H1 (cell line): ENCODE measurements around the gene POLE4. TPM values are rescaled to one million over a fixed set of nuclear protein-coding genes. Genes with fewer than 3 reads are reported as not detected.

Experiments
- CTCF ChIA-PET: fragments of 300-600 bp; sonication (Branson Sonifier 250); formaldehyde crosslinking; loops from one replicate; lab custom pipeline; 2021; ENCODE audit not compliant: partially characterized antibody; lab: Charles Lee
- POLR2A ChIA-PET: fragments of 300-600 bp; sonication (Branson Sonifier 250); formaldehyde crosslinking; loops from one replicate; lab custom pipeline; 2021; ENCODE audit warnings: inconsistent platforms; ENCODE audit not compliant: partially characterized antibody; lab: Charles Lee
- DNase-seq, 2 experiments: peaks; one replicate each; pipeline versions ENCODE4 v3.0.0 to v3.0.0-alpha.2; 2010 to 2022; ENCODE audit warnings: low spot score in 2 of 2, low read depth in 1 of 2, mixed read lengths in 1 of 2
- FAIRE-seq: peaks from 2 replicates; lab custom pipeline; 2011; peaks lifted over from hg19 to GRCh38; lab: Jason Lieb, UNC
- H2AFZ ChIP-seq: 2 replicates; pipeline ENCODE4 v1.8.1; 2012; ENCODE audit warnings: low read length, inconsistent platforms
- H2AK5ac ChIP-seq: 2 replicates; pipeline ENCODE4 v1.6.1; 2013; ENCODE audit warnings: low read depth, low read length
- H2BK120ac ChIP-seq: replicated peaks from 2 replicates; pipeline ENCODE3; 2013; ENCODE audit warnings: low read depth, low read length, inconsistent platforms
- H2BK12ac ChIP-seq: 2 replicates; pipeline ENCODE4 v1.6.1; 2013; ENCODE audit warnings: low read depth, low read length
- H2BK15ac ChIP-seq: 2 replicates; pipeline ENCODE4 v1.6.1; 2013; ENCODE audit warnings: low read length
- H2BK20ac ChIP-seq: 2 replicates; pipeline ENCODE4 v1.6.1; 2013; ENCODE audit warnings: low read length
- H2BK5ac ChIP-seq: 2 replicates; pipeline ENCODE4 v1.6.1; 2013; ENCODE audit warnings: low read depth, low read length
- H3K14ac ChIP-seq: 2 replicates; pipeline ENCODE4 v1.6.1; 2013; ENCODE audit warnings: inconsistent platforms; ENCODE audit not compliant: insufficient read length
- H3K18ac ChIP-seq: 2 replicates; pipeline ENCODE4 v1.6.1; 2013; ENCODE audit warnings: low read length; ENCODE audit errors: extremely low read depth
- H3K23ac ChIP-seq: 2 replicates; pipeline ENCODE4 v1.6.1; 2013; ENCODE audit warnings: inconsistent platforms; ENCODE audit not compliant: insufficient read length
- H3K23me2 ChIP-seq: 2 replicates; pipeline ENCODE4 v1.6.1; 2013; ENCODE audit warnings: low read depth, low read length
- H3K27ac ChIP-seq: 2 replicates; pipeline ENCODE4 v1.6.1; 2011; ENCODE audit warnings: low read depth, low read length, inconsistent platforms
- H3K27me3 ChIP-seq, 4 experiments: replicated peaks in 1 of 4; 1 replicate in 1 of 4; 2 replicates in 3 of 4; pipeline versions ENCODE4 v1.6.1 to v1.8.1; 2011 to 2013; ENCODE audit warnings: low read length in 3 of 4, mild to moderate bottlenecking in 3 of 4, inconsistent platforms in 2 of 4, mixed read lengths in 2 of 4, moderate library complexity in 1 of 4; ENCODE audit not compliant: control insufficient read depth in 3 of 4, insufficient read depth in 3 of 4; ENCODE audit errors: extremely low read depth in 1 of 4
- H3K36me3 ChIP-seq, 4 experiments: 2 replicates each; pipeline versions ENCODE4 v1.6.1 to v1.8.1; 2011 to 2013; ENCODE audit warnings: mild to moderate bottlenecking in 4 of 4, low read length in 3 of 4, moderate library complexity in 2 of 4, control low read depth in 1 of 4, inconsistent platforms in 1 of 4; ENCODE audit not compliant: insufficient read depth in 4 of 4, control insufficient read depth in 2 of 4
- H3K4ac ChIP-seq: replicated peaks from 2 replicates; pipeline ENCODE3; 2013; ENCODE audit warnings: low read length, low read depth, mixed read lengths, inconsistent platforms; ENCODE audit not compliant: insufficient read length
- H3K4me1 ChIP-seq, 4 experiments: replicated peaks in 1 of 4; 1 replicate in 1 of 4; 2 replicates in 3 of 4; pipeline versions ENCODE4 v1.6.1 to v1.8.1; 2011 to 2013; ENCODE audit warnings: low read length in 3 of 4, inconsistent platforms in 2 of 4, mixed read lengths in 1 of 4; ENCODE audit not compliant: insufficient read depth in 4 of 4, control insufficient read depth in 3 of 4
- H3K4me2 ChIP-seq, 2 experiments: 2 replicates each; pipeline versions ENCODE4 v1.6.1 to v1.8.1; 2011 to 2013; ENCODE audit warnings: low read depth in 2 of 2, low read length in 2 of 2, control low read depth in 1 of 2, inconsistent platforms in 1 of 2, mild to moderate bottlenecking in 1 of 2; ENCODE audit not compliant: insufficient read depth in 1 of 2
- H3K4me3 ChIP-seq, 4 experiments: fragments of 200-600, 300-600 bp in 1 of 4; sonication (generic), shearing (Covaris generic), sonication (Bioruptor Twin) in 1 of 4; 2 replicates each; pipeline versions ENCODE4 v1.5.1 to v1.8.1; 2011 to 2016; ENCODE audit warnings: low read length in 4 of 4, low read depth in 3 of 4, control low read depth in 2 of 4, inconsistent platforms in 2 of 4, mild to moderate bottlenecking in 2 of 4, mixed read lengths in 1 of 4, moderate library complexity in 1 of 4; ENCODE audit not compliant: insufficient read depth in 2 of 4; ENCODE audit errors: extremely low read depth in 1 of 4
- H3K56ac ChIP-seq: replicated peaks from 2 replicates; pipeline ENCODE3; 2013; ENCODE audit warnings: low read depth, mild to moderate bottlenecking, mixed read lengths, low read length, inconsistent platforms; ENCODE audit not compliant: insufficient read length
- H3K79me1 ChIP-seq: 2 replicates; pipeline ENCODE4 v1.6.1; 2013; ENCODE audit warnings: low read depth, low read length, control low read depth
- H3K79me2 ChIP-seq, 2 experiments: 2 replicates each; pipeline versions ENCODE4 v1.6.1 to v1.8.1; 2012 to 2013; ENCODE audit warnings: low read length in 2 of 2, mild to moderate bottlenecking in 2 of 2, inconsistent platforms in 1 of 2; ENCODE audit not compliant: insufficient read depth in 2 of 2, control insufficient read depth in 1 of 2
- H3K9ac ChIP-seq, 4 experiments: replicated peaks in 1 of 4; 1 replicate in 1 of 4; 2 replicates in 3 of 4; pipeline versions ENCODE4 v1.6.1 to v1.8.1; 2011 to 2013; ENCODE audit warnings: low read depth in 3 of 4, low read length in 3 of 4, control low read depth in 2 of 4, mild to moderate bottlenecking in 2 of 4, moderate library complexity in 2 of 4, inconsistent platforms in 1 of 4; ENCODE audit errors: extremely low read depth in 1 of 4
- H3K9me3 ChIP-seq, 2 experiments: 2 replicates each; pipeline versions ENCODE4 v1.6.1 to v1.8.1; 2012 to 2013; ENCODE audit warnings: mild to moderate bottlenecking in 2 of 2, moderate library complexity in 2 of 2, control low read depth in 1 of 2, inconsistent platforms in 1 of 2, low read depth in 1 of 2, low read length in 1 of 2, mixed read lengths in 1 of 2; ENCODE audit not compliant: insufficient read depth in 2 of 2
- H4K20me1 ChIP-seq, 2 experiments: replicated peaks in 1 of 2; 2 replicates each; pipeline versions ENCODE3 to v1.8.1; 2011 to 2013; ENCODE audit warnings: inconsistent platforms in 2 of 2, low read length in 2 of 2, mild to moderate bottlenecking in 1 of 2; ENCODE audit not compliant: insufficient read depth in 2 of 2, control insufficient read depth in 1 of 2
- H4K5ac ChIP-seq: 2 replicates; pipeline ENCODE4 v1.6.1; 2013; ENCODE audit warnings: low read length, low read depth, mixed read lengths, inconsistent platforms; ENCODE audit not compliant: insufficient read length
- H4K8ac ChIP-seq: 2 replicates; pipeline ENCODE4 v1.8.0; 2013; ENCODE audit warnings: mild to moderate bottlenecking, moderate library complexity, low read length, inconsistent platforms; ENCODE audit not compliant: insufficient read depth; ENCODE audit errors: extremely low read depth
- H4K91ac ChIP-seq: replicated peaks from 2 replicates; pipeline ENCODE3; 2013; ENCODE audit warnings: low read length, mixed read lengths, inconsistent platforms; ENCODE audit not compliant: insufficient read length
- BACH1 ChIP-seq: IDR thresholded peaks from 2 replicates; pipeline ENCODE4 v1.6.1; 2012; ENCODE audit warnings: low read length, improper control_type of control experiment
- CBX5 ChIP-seq: fragments of 300-800, 300-1000 bp; sonication (generic); IDR thresholded peaks from 2 replicates; pipeline ENCODE4 v1.7.1; 2016; ENCODE audit warnings: antibody characterized with exemption, low read length, low read depth
- EP300 ChIP-seq, 2 experiments: IDR thresholded peaks; 1 replicate in 1 of 2; 2 replicates in 1 of 2; pipeline ENCODE4 v1.6.1; 2011 to 2012; ENCODE audit warnings: low read depth in 2 of 2, low read length in 2 of 2, mild to moderate bottlenecking in 2 of 2, borderline replicate concordance in 1 of 2, inconsistent platforms in 1 of 2, moderate library complexity in 1 of 2
- FOSL1 ChIP-seq: IDR thresholded peaks from 2 replicates; pipeline ENCODE4 v1.6.1; 2011; ENCODE audit warnings: mild to moderate bottlenecking, low read depth, low read length, moderate library complexity; ENCODE audit not compliant: insufficient read depth
- GABPA ChIP-seq: IDR thresholded peaks from 2 replicates; pipeline ENCODE4 v1.6.1; 2011; ENCODE audit warnings: mild to moderate bottlenecking, low read length, moderate library complexity, borderline replicate concordance; ENCODE audit not compliant: insufficient read depth
- GTF2F1 ChIP-seq: IDR thresholded peaks from 2 replicates; pipeline ENCODE4 v1.6.1; 2012; ENCODE audit warnings: low read depth, low read length, improper control_type of control experiment, borderline replicate concordance
- JUN ChIP-seq: IDR thresholded peaks from 2 replicates; pipeline ENCODE4 v1.6.1; 2011; ENCODE audit warnings: low read depth, mild to moderate bottlenecking, improper control_type of control experiment, low read length
- NRF1 ChIP-seq: IDR thresholded peaks from 2 replicates; pipeline ENCODE4 v1.6.1; 2011; ENCODE audit warnings: mild to moderate bottlenecking, low read depth, low read length, improper control_type of control experiment
- POLR2AphosphoS5 ChIP-seq: IDR thresholded peaks from 2 replicates; pipeline ENCODE4 v1.6.1; 2011; ENCODE audit warnings: low read depth, low read length
- POU5F1 ChIP-seq: IDR thresholded peaks from 2 replicates; pipeline ENCODE4 v1.6.1; 2011; ENCODE audit warnings: low read depth, mild to moderate bottlenecking, low read length, moderate library complexity
- SIN3A ChIP-seq, 2 experiments: IDR thresholded peaks in 1 of 2; conservative IDR thresholded peaks in 1 of 2; 2 replicates each; pipeline ENCODE4 v1.6.1; 2011 to 2012; ENCODE audit warnings: low read length in 2 of 2, improper control_type of control experiment in 1 of 2, low read depth in 1 of 2, mild to moderate bottlenecking in 1 of 2
- SUZ12 ChIP-seq: fragments of 200-600 bp; sonication (generic); IDR thresholded peaks from 2 replicates; pipeline ENCODE4 v1.6.1; 2012; ENCODE audit warnings: mild to moderate bottlenecking, inconsistent platforms, low read length, moderate library complexity, mixed read lengths
- YY1 ChIP-seq: IDR thresholded peaks from 2 replicates; pipeline ENCODE4 v1.6.1; 2011; ENCODE audit warnings: low read depth, mild to moderate bottlenecking, low read length
- WGBS, 2 experiments: shearing (Covaris generic) in 1 of 2; methylation state at CpG; one replicate each; pipeline versions ENCODE4 v1.1.6 to v1.1.7; 2013 to 2015; ENCODE audit warnings: low lambda C conversion rate in 2 of 2, mixed read lengths in 2 of 2, inconsistent platforms in 1 of 2, low coverage in 1 of 2, missing lambda C conversion rate in 1 of 2; ENCODE audit not compliant: insufficient replicate concordance in 2 of 2, insufficient coverage in 1 of 2, insufficient read length in 1 of 2; ENCODE audit errors: extremely low coverage in 1 of 2, missing lambda C conversion rate in 1 of 2; 5-methylcytosine and 5-hydroxymethylcytosine counted together
- polyA plus RNA-seq, 7 experiments: library from polyadenylated mRNA; depleted of rRNA in 3 of 7; stranded (reverse) in 5 of 7; unstranded in 2 of 7; fragments of >200 nt in 5 of 7; fragments of 200-250 nt in 2 of 7; gene quantifications; 1 replicate in 5 of 7; 2 replicates in 1 of 7; 4 replicates in 1 of 7; pipeline versions ENCODE4 v1.2.1 to v1.2.3, GENCODE V29; 2011 to 2013; ENCODE audit warnings: missing spikeins in 2 of 7, mixed read lengths in 2 of 7
- total RNA-seq: library from RNA; stranded (reverse); fragmentation: NEBNext Ultra II Directional; extraction: Animal tissue kit (Norgen Biotek cat#: 25700); gene quantifications from 2 replicates; pipeline ENCODE4 v1.2.1, GENCODE V29; 2021

The POLE4 gene
- total and polyA plus RNA-seq, 2 of the 8 experiments (the other 6 are each of a cell fraction or from before 2014, with no cell fraction given) = 16.7 to 44.7 TPM

GRCh38 chr2:74924463-74925265 is 33.8 kb upstream of the POLE4 start:
- Histone ChIP-seq H4K91ac (no peak overlapping the region), H4K20me1 (no peaks in the 10 kb centered on the region), H3K9me3 (no peaks in the 10 kb centered on the region), H3K4me3 (no peak overlapping the region), H3K4ac (no peak overlapping the region), H3K27ac (no peak overlapping the region), H3K9ac (no peak overlapping the region), H2BK15ac (no peak overlapping the region), H4K5ac (no peak overlapping the region), H3K4me1 (no peaks in the 10 kb centered on the region), H3K36me3 (no peaks in the 10 kb centered on the region), H3K4me2 (no peak overlapping the region), H2AFZ (no peak overlapping the region), H2BK12ac (no peak overlapping the region), H2BK5ac (no peak overlapping the region), H2BK20ac (no peak overlapping the region), H3K56ac (no peak overlapping the region), H3K23me2 (no peaks in the 10 kb centered on the region), H3K79me1 (no peaks in the 10 kb centered on the region), H3K79me2 (no peaks in the 10 kb centered on the region), H3K14ac (no peak overlapping the region), H2BK120ac (no peak overlapping the region), H3K27me3 (no peaks in the 10 kb centered on the region), H3K23ac (no peak overlapping the region), H2AK5ac (no peak overlapping the region), H3K18ac (no peak overlapping the region; the same call in 1 of the 2 replicates), H4K8ac (no peak overlapping the region)
- no peak for FAIRE-seq
- no peak for TF ChIP-seq YY1
- no peak for TF ChIP-seq POLR2AphosphoS5
- no peak for TF ChIP-seq GABPA
- no peak for TF ChIP-seq JUN
- no peak for TF ChIP-seq NRF1
- no peak for TF ChIP-seq SIN3A (conservative IDR thresholded peaks at IDR 0.05 in 1 of 2, IDR thresholded peaks at IDR 0.05 in 1 of 2; ENCODE audit: low read depth in 1 of 2, low read length in 2 of 2)
- no peak for TF ChIP-seq EP300 (IDR thresholded peaks at IDR 0.05; ENCODE audit: borderline replicate concordance in 1 of 2, low read depth in 2 of 2, low read length in 2 of 2)
- TF ChIP-seq BACH1 = no peak
- TF ChIP-seq FOSL1 = no peak
- no peak for TF ChIP-seq SUZ12
- no peak for TF ChIP-seq GTF2F1
- TF ChIP-seq CBX5 = no peak
- no peak for TF ChIP-seq POU5F1
- POLR2A ChIA-PET = no interaction called here
- WGBS, 2 experiments = 89% methylated on average over 11 of the region's 11 CpGs; no CpG with 5 or more reads in 1 of the 2 experiments
- DNase-seq = peak in 1 of 2 experiments; percentile 28
- CTCF ChIA-PET = interaction anchor here (0.7 to 1.0 kb wide), 2 partner anchors 140 to 317 kb away, joined by 3 to 4 read pairs; no protein-coding TSS in a partner anchor
